SKM-1 (cell line): ENCODE results near the gene THOC6.

Experiments used
- DNase-seq: peaks from one replicate; lab custom pipeline; 2025; ENCODE audit not compliant: unreplicated experiment; lab: John Stamatoyannopoulos, UW

The THOC6 gene

GRCh38 chr16:3029491-3030221 lies 5.8 kb downstream of the THOC6 start:
- no peak for DNase-seq

GRCh38 chr16:3030222-3031212 lies 6.7 kb downstream of the THOC6 start:
- no peak for DNase-seq

- DNase-seq: no peak
Observed at GRCh38 chr16:3032624-3033023, 8.8 kb downstream of the THOC6 start.

GRCh38 chr16:3035289-3035971 lies 11.6 kb downstream of the THOC6 start:
- no peak for DNase-seq

- no peak for DNase-seq
Observed at GRCh38 chr16:3035972-3036725, 12.3 kb downstream of the THOC6 start.

GRCh38 chr16:3036726-3037315 lies 13.0 kb downstream of the THOC6 start, which contains the start of gene BICDL2:
Gene BICDL2 (minus strand): TSS chr16:3036944. CDS start chr16:3035496, 1,448 bp downstream.
- DNase-seq: no peak

GRCh38 chr16:3038256-3038655 lies 14.4 kb downstream of the THOC6 start:
- DNase-seq: no peak

GRCh38 chr16:3038896-3039295 lies 15.1 kb downstream of the THOC6 start:
- DNase-seq: no peak

GRCh38 chr16:3042376-3042775 lies 18.5 kb downstream of the THOC6 start:
- no peak for DNase-seq

- no peak for DNase-seq
Observed at GRCh38 chr16:3044708-3045107, 20.9 kb downstream of the THOC6 start.

- DNase-seq: no peak
Observed at GRCh38 chr16:3045758-3046640, 22.2 kb downstream of the THOC6 start, which contains the start of gene MMP25. Gene MMP25 (plus strand): TSS chr16:3046561. CDS start chr16:3046918, 357 bp downstream.

- DNase-seq: no peak
Observed at GRCh38 chr16:3046641-3047386, 23.0 kb downstream of the THOC6 start.

GRCh38 chr16:3047387-3047720 lies 23.5 kb downstream of the THOC6 start:
- no peak for DNase-seq

GRCh38 chr16:3049921-3050481 lies 26.2 kb downstream of the THOC6 start:
- no peak for DNase-seq

- DNase-seq: no peak
Observed at GRCh38 chr16:3050487-3050886, 26.7 kb downstream of the THOC6 start.

GRCh38 chr16:3051009-3051408 lies 27.2 kb downstream of the THOC6 start:
- DNase-seq: no peak

GRCh38 chr16:3051494-3051893 lies 27.7 kb downstream of the THOC6 start:
- DNase-seq: no peak
